PC-3 (cell line): ENCODE results near the gene ZIM2.

Source experiments
- EZH2 ChIP-seq: fragments of 300-600 bp; sonication (generic); IDR thresholded peaks from one replicate; pipeline ENCODE4 v1.6.1; 2017; ENCODE audit warnings: antibody characterized with exemption, mild to moderate bottlenecking, low read length; ENCODE audit not compliant: unreplicated experiment
- EZH2phosphoT487 ChIP-seq: fragments of 300-600 bp; sonication (generic); IDR thresholded peaks from 2 replicates; pipeline ENCODE4 v1.6.1; 2018; ENCODE audit warnings: mild to moderate bottlenecking, antibody characterized with exemption, low read length, borderline replicate concordance

- TF ChIP-seq EZH2phosphoT487 (no peak), EZH2 (no peak)
Measured at GRCh38 chr19:56877069-56877715, 36.7 kb upstream of the ZIM2 start.
